ENCODE results near the gene RECK.
"Not testable (repeated sequence)": the region's sequence is repeated elsewhere in the genome, so short reads cannot be mapped to it uniquely, and the experiment has no call there.

The RECK gene, protein sequence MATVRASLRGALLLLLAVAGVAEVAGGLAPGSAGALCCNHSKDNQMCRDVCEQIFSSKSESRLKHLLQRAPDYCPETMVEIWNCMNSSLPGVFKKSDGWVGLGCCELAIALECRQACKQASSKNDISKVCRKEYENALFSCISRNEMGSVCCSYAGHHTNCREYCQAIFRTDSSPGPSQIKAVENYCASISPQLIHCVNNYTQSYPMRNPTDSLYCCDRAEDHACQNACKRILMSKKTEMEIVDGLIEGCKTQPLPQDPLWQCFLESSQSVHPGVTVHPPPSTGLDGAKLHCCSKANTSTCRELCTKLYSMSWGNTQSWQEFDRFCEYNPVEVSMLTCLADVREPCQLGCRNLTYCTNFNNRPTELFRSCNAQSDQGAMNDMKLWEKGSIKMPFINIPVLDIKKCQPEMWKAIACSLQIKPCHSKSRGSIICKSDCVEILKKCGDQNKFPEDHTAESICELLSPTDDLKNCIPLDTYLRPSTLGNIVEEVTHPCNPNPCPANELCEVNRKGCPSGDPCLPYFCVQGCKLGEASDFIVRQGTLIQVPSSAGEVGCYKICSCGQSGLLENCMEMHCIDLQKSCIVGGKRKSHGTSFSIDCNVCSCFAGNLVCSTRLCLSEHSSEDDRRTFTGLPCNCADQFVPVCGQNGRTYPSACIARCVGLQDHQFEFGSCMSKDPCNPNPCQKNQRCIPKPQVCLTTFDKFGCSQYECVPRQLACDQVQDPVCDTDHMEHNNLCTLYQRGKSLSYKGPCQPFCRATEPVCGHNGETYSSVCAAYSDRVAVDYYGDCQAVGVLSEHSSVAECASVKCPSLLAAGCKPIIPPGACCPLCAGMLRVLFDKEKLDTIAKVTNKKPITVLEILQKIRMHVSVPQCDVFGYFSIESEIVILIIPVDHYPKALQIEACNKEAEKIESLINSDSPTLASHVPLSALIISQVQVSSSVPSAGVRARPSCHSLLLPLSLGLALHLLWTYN

GRCh38 chr9:36036780-36037548 lies at the start of gene RECK:
RECK (plus strand) TSS chr9:36036913; CDS start chr9:36036999, 86 bp downstream.
- Histone ChIP-seq H3K9me3 (ENCODE audit: control insufficient read depth, insufficient read depth, low read length) (no peaks in the 10 kb centered on the region), H3K4me1 (ENCODE audit: control insufficient read depth, insufficient read depth, low read length) (0 out of 2 replicates have a peak, but pooled peaks cover 1% of the 10 kb centered on the region), H3K4me3 (ENCODE audit: low read length) (peak within 1 kb of the TSS; percentile 98), H3K36me3 (ENCODE audit: control insufficient read depth, insufficient read depth, low read length) (no peaks in the 10 kb centered on the region), H3K27me3 (ENCODE audit: control insufficient read depth, insufficient read depth, low read length) (no peaks in the 10 kb centered on the region), H3K27ac (ENCODE audit: low read length) (no peak within 1 kb of the TSS)
- no peak for DNase-seq (ENCODE audit: low read depth, low spot score)
- WGBS (ENCODE audit: insufficient coverage, insufficient read length) = no CpG with 5 or more reads among the region's 77 CpGs

- H3K4me1 ChIP-seq (ENCODE audit: control insufficient read depth, insufficient read depth, low read length) = no peaks in the 10 kb centered on the region
- H3K27me3 ChIP-seq (ENCODE audit: control insufficient read depth, insufficient read depth, low read length) = no peaks in the 10 kb centered on the region
- DNase-seq (ENCODE audit: low read depth, low spot score) = no peak
- no peaks in the 10 kb centered on the region for H3K36me3 ChIP-seq (ENCODE audit: control insufficient read depth, insufficient read depth, low read length)
- no peaks in the 10 kb centered on the region for H3K9me3 ChIP-seq (ENCODE audit: control insufficient read depth, insufficient read depth, low read length)
- no CpG with 5 or more reads among the region's 3 CpGs for WGBS (ENCODE audit: insufficient coverage, insufficient read length)
- no peak overlapping the region for H3K4me3 ChIP-seq (ENCODE audit: low read length)
- H3K27ac ChIP-seq (ENCODE audit: low read length) = no peak overlapping the region
These were observed 46.6 kb upstream of the RECK start for GRCh38 chr9:35990155-35990554.

DNA sequence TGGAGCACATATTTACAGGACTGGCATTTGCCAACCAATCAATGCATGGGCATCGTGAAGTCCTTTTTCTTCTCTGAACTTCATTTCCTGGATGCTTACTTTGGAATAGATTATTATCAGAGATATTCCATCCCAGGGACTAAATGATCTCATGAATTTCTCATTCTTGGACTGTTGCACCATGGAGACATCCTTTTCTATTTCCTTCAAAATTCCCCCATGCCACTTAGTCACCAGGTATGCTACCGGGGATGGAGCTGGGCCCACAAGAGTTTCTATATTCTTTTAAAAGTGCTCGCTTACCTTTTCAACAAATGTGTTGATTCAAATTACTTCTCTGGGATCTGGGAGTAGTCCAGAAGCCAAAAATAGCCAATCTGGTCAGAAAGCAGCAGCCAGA lies 43.6 kb upstream of the RECK start:
- H3K4me1 ChIP-seq (ENCODE audit: control insufficient read depth, insufficient read depth, low read length); DNase-seq (ENCODE audit: low read depth, low spot score); H3K27ac ChIP-seq (ENCODE audit: low read length); H3K9me3 ChIP-seq (ENCODE audit: control insufficient read depth, insufficient read depth, low read length); H3K27me3 ChIP-seq (ENCODE audit: control insufficient read depth, insufficient read depth, low read length); H3K36me3 ChIP-seq (ENCODE audit: control insufficient read depth, insufficient read depth, low read length); H3K4me3 ChIP-seq (ENCODE audit: low read length): not testable (repeated sequence)
- WGBS (ENCODE audit: insufficient coverage, insufficient read length) = no CpG with 5 or more reads among the region's 3 CpGs

DNA sequence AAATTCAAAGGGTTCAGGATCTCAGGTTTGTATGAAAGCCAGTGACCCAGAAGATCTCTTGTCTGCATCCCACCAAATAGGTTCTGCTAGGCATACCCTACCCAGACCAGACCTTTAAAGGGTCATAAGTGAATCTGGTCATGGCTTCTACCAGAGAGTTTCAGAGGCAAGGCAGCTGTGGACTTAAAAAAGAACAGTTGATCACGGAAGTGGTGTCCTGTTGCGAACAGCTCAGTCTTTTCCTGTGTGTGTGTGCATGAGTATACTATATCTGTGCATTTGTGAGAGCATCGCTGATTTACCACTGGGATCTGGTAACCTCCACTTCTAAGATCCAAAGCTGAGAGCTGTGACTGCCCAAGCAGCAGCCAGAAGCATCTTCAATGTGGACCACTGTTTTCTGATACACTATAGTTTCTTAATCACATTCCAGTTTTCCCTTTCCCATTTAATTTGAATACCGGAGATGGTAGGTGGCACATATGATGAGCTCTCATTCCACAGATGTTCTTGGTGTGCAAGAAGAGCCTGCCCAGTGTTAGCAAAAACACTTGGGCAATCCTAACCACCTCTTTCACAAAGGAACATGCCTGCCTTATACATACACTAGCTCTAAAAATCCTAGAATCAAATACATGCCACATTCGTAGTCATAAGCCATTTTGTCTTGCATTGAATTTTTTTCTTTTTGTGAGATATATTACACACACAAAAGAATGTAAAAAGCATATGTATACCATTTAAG lies 42.6 kb upstream of the RECK start:
- no peaks in the 10 kb centered on the region for H3K27me3 ChIP-seq (ENCODE audit: control insufficient read depth, insufficient read depth, low read length)
- no peak overlapping the region for H3K27ac ChIP-seq (ENCODE audit: low read length)
- no CpG with 5 or more reads among the region's 5 CpGs for whole genome bisulfite sequencing (ENCODE audit: insufficient coverage, insufficient read length)
- no peaks in the 10 kb centered on the region for H3K36me3 ChIP-seq (ENCODE audit: control insufficient read depth, insufficient read depth, low read length)
- H3K9me3 ChIP-seq (ENCODE audit: control insufficient read depth, insufficient read depth, low read length) = no peaks in the 10 kb centered on the region
- H3K4me3 ChIP-seq (ENCODE audit: low read length) = no peak overlapping the region
- H3K4me1 ChIP-seq (ENCODE audit: control insufficient read depth, insufficient read depth, low read length) = no peaks in the 10 kb centered on the region
- DNase-seq (ENCODE audit: low read depth, low spot score) = no peak

DNA sequence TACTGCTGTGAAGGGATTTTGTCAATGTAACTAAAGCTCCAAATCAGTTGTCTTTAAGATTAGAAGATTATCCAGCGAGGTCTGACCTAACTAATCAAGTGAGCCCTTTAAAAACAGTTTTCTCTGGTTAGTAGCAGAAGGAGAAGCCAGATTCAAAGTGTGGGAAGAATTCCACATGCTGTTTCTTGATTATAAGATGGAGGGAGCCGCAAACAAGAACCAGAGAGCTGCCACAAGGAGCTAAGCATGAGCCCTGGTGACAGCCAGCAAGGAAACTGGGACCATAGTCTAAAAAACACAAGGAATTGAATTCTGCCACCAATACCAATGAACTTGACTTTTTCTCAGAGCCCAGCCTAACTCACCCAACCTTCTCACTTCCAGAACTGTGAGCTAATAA lies 41.8 kb upstream of the RECK start:
- H3K36me3 ChIP-seq (ENCODE audit: control insufficient read depth, insufficient read depth, low read length) = no peaks in the 10 kb centered on the region
- H3K27ac ChIP-seq (ENCODE audit: low read length) = no peak overlapping the region
- H3K4me1 ChIP-seq (ENCODE audit: control insufficient read depth, insufficient read depth, low read length) = no peaks in the 10 kb centered on the region
- no peaks in the 10 kb centered on the region for H3K27me3 ChIP-seq (ENCODE audit: control insufficient read depth, insufficient read depth, low read length)
- H3K4me3 ChIP-seq (ENCODE audit: low read length) = no peak overlapping the region
- no CpG with 5 or more reads among the region's 2 CpGs for WGBS (ENCODE audit: insufficient coverage, insufficient read length)
- no peak for DNase-seq (ENCODE audit: low read depth, low spot score)
- no peaks in the 10 kb centered on the region for H3K9me3 ChIP-seq (ENCODE audit: control insufficient read depth, insufficient read depth, low read length)

DNA sequence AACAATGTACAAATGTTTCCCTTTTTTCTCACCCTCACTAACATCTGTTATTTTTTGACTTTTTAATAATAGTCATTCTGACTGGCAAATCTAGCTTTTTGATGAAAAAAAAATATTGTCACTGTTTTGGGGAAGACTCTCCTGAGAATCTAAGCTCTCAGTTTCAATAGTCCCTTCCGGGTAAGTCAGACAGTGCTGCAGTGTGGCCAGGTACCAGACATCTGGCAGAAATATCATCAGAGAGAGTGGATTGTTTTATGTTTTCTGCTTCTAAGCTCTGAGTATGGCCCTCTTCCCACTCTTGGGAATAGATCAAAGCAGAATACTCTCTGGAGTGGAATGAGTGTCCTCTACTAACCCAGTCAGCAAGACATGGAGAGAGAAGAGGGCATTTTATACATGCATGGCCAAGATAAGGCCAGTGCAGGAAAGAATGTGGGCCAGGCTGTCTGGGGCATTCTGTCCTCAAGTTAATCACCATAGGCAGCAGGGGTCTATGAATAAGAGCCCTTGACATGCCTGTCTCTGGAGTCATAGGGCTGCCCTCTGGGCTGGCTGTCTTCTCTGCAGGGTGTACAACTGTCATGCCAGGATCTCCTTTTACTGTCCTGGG lies 40.2 kb upstream of the RECK start:
- Histone ChIP-seq H3K9me3 (ENCODE audit: control insufficient read depth, insufficient read depth, low read length) (no peaks in the 10 kb centered on the region), H3K27me3 (ENCODE audit: control insufficient read depth, insufficient read depth, low read length) (no peaks in the 10 kb centered on the region), H3K4me3 (ENCODE audit: low read length) (no peak overlapping the region), H3K4me1 (ENCODE audit: control insufficient read depth, insufficient read depth, low read length) (no peaks in the 10 kb centered on the region), H3K36me3 (ENCODE audit: control insufficient read depth, insufficient read depth, low read length) (no peaks in the 10 kb centered on the region), H3K27ac (ENCODE audit: low read length) (no peak overlapping the region)
- DNase-seq (ENCODE audit: low read depth, low spot score) = no peak
- WGBS (ENCODE audit: insufficient coverage, insufficient read length) = no CpG with 5 or more reads among the region's 1 CpG

GRCh38 chr9:35997016-35997415 lies 39.7 kb upstream of the RECK start:
- H3K4me1 ChIP-seq (ENCODE audit: control insufficient read depth, insufficient read depth, low read length); H3K27me3 ChIP-seq (ENCODE audit: control insufficient read depth, insufficient read depth, low read length); H3K9me3 ChIP-seq (ENCODE audit: control insufficient read depth, insufficient read depth, low read length); H3K27ac ChIP-seq (ENCODE audit: low read length); H3K36me3 ChIP-seq (ENCODE audit: control insufficient read depth, insufficient read depth, low read length); H3K4me3 ChIP-seq (ENCODE audit: low read length); DNase-seq (ENCODE audit: low read depth, low spot score): not testable (repeated sequence)
- no CpG with 5 or more reads among the region's 4 CpGs for WGBS (ENCODE audit: insufficient coverage, insufficient read length)

GRCh38 chr9:35998333-35998732 lies 38.4 kb upstream of the RECK start:
- no peaks in the 10 kb centered on the region for H3K4me1 ChIP-seq (ENCODE audit: control insufficient read depth, insufficient read depth, low read length)
- no peak overlapping the region for H3K27ac ChIP-seq (ENCODE audit: low read length)
- H3K9me3 ChIP-seq (ENCODE audit: control insufficient read depth, insufficient read depth, low read length) = no peaks in the 10 kb centered on the region
- H3K36me3 ChIP-seq (ENCODE audit: control insufficient read depth, insufficient read depth, low read length) = no peaks in the 10 kb centered on the region
- no peak for DNase-seq (ENCODE audit: low read depth, low spot score)
- H3K4me3 ChIP-seq (ENCODE audit: low read length) = no peak overlapping the region
- no peaks in the 10 kb centered on the region for H3K27me3 ChIP-seq (ENCODE audit: control insufficient read depth, insufficient read depth, low read length)
- WGBS (ENCODE audit: insufficient coverage, insufficient read length) = no CpG with 5 or more reads among the region's 1 CpG

- no peaks in the 10 kb centered on the region for H3K4me1 ChIP-seq (ENCODE audit: control insufficient read depth, insufficient read depth, low read length)
- DNase-seq (ENCODE audit: low read depth, low spot score) = no peak
- WGBS (ENCODE audit: insufficient coverage, insufficient read length) = no CpG with 5 or more reads among the region's 1 CpG
- no peaks in the 10 kb centered on the region for H3K9me3 ChIP-seq (ENCODE audit: control insufficient read depth, insufficient read depth, low read length)
- H3K4me3 ChIP-seq (ENCODE audit: low read length) = no peak overlapping the region
- H3K36me3 ChIP-seq (ENCODE audit: control insufficient read depth, insufficient read depth, low read length) = no peaks in the 10 kb centered on the region
- no peaks in the 10 kb centered on the region for H3K27me3 ChIP-seq (ENCODE audit: control insufficient read depth, insufficient read depth, low read length)
- H3K27ac ChIP-seq (ENCODE audit: low read length) = no peak overlapping the region
These were observed 30.8 kb upstream of the RECK start for GRCh38 chr9:36005891-36006290.

All from iPS DF 6.9 (cell line).